ENCODE results near the gene CARS2. TPM values are rescaled to one million over a fixed set of nuclear protein-coding genes. Genes with fewer than 3 reads are reported as not detected.
"Not testable (repeated sequence)": the region's sequence is repeated elsewhere in the genome, so short reads cannot be mapped to it uniquely, and the experiment has no call there.

Gene CARS2
- 68.5 TPM for polyA plus RNA-seq

DNA sequence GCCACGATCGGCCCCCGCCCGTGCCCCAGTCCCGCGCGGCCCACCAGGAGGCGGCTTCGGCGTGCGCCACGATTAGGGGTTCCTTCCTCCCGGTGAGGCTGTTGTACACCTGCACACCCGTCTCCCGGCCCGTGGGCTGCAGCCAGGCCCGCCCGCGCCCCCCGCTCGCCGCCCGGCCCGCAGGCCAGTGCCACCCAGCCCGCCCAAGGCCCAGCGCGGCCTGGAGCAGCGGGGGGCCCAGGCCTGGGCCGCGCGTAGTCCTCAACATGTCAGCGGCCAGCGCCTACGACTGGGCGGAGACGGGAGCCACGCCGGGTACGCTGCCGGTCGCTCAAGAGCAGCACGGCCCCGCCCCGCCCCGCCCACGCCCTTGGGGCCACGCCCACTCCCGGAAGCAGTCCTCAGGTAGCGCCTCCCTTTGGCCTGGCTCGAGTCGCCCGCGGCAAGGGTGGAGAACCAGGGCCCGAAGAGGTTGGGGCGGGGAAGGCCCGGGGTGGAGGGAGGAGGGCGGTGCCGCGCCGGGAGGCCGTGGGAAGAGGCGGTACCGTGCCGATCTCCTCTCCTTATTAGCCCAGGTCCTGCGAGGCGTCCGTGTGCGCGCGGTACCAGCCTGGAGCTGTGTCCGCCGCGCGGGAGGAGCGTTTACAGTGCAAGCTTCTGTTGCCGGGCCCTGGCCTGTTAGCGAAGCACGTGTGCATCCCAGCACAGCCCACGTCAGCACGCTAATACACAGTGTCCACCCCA is at the start of gene CARS2:
Gene CARS2, minus strand, starts transcription at position 291 of the 744 bp plus-strand sequence. Its CDS starts 23 bp downstream, at position 268.
- Mint-ChIP-seq H3K4me3 (peak within 1 kb of the TSS; percentile 52 to 97 (median 95)), H3K9me3 (no peaks in the 10 kb centered on the region), H3K27me3 (no peaks in the 10 kb centered on the region), H3K27ac (peak within 1 kb of the TSS; percentile 79 to 90 (median 88)), H3K36me3 (no peaks in the 10 kb centered on the region), H3K4me1 (peaks cover 17 to 36% (median 31%) of the 10 kb centered on the region in 3 donors)

DNA sequence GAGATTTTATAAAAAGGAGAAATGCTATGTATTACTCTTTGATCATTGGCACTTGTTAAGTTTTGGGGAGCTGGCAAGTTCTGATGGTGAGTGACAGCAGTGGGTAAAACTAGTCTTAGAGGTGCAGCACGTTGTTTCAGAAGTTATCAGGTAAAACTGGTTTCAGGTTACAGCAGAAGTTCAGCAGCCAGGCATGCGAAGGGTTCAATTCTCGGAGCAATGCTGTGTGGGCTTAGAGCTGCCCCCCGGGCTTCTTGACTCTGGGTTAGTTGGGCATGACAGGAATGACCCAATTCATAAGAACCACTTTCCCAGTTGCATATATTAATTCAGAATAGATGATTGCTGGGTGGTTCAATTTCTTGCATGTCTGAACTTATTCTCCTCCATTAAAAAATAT is 42.4 kb upstream of the CARS2 start:
- H3K36me3 Mint-ChIP-seq: peaks cover 2% of the 10 kb centered on the region
- H3K27me3 Mint-ChIP-seq: no peaks in the 10 kb centered on the region
- H3K4me1 Mint-ChIP-seq: no peaks in the 10 kb centered on the region
- H3K4me3 Mint-ChIP-seq: no peak overlapping the region
- peaks cover 8 to 11% (median 9%) of the 10 kb centered on the region in 3 donors for H3K9me3 Mint-ChIP-seq
- H3K27ac Mint-ChIP-seq: no peak overlapping the region

- no peaks in the 10 kb centered on the region for H3K27me3 Mint-ChIP-seq
- H3K36me3 Mint-ChIP-seq: peaks cover 2% of the 10 kb centered on the region
- H3K27ac Mint-ChIP-seq: no peak overlapping the region
- H3K4me1 Mint-ChIP-seq: no peaks in the 10 kb centered on the region
- no peak overlapping the region for H3K4me3 Mint-ChIP-seq
- H3K9me3 Mint-ChIP-seq: peaks cover 7 to 16% (median 13%) of the 10 kb centered on the region in 3 donors
These were observed 40.5 kb upstream of the CARS2 start for GRCh38 chr13:110746438-110746837.

DNA sequence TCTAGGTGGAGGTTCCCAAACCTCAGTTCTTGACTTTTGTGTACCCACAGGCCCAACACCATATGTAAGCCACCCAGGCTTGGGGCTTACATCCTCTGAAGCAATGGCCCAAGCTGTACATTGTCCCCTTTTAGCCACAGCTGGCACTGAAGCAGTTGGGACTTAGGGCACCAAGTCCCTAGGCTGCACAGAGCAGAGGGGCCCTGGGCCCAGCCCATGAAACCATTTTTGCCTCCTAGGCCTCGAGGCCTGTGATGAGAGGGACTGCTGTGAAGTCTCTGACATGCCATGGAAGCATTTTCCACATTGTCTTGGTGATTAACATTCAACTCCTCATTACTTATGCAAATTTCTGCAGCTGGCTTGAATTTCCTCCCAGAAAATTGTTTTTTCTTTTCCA is 37.8 kb upstream of the CARS2 start:
- Mint-ChIP-seq H3K27me3 (no peaks in the 10 kb centered on the region), H3K4me3 (no peak overlapping the region), H3K36me3 (no peaks in the 10 kb centered on the region), H3K4me1 (no peaks in the 10 kb centered on the region), H3K9me3 (peaks cover 3 to 14% (median 13%) of the 10 kb centered on the region in 3 donors), H3K27ac (no peak overlapping the region)

DNA sequence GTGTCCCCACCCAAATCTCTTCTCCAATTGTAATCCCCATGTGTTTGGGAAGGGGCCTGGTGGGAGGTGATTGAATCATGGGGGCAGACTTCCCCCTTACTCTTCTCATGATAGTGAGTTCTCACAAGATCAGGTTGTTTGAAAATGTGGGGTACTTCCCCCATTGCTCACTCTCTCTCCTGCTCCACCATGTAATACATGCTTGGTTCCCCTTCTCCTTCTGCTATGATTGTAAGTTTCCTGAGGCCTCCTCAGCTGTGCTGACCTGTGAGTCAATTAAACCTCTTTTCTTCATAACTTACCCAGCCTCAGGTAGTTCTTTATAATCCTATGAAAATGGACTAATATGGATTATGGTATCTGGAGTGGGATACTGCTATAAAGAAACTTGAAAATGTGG is 31.6 kb upstream of the CARS2 start:
- Mint-ChIP-seq H3K4me3 (no peak overlapping the region), H3K9me3 (peaks cover 0 to 9% (median 2%) of the 10 kb centered on the region in 3 donors), H3K4me1 (no peaks in the 10 kb centered on the region), H3K27me3 (no peaks in the 10 kb centered on the region), H3K27ac (no peak overlapping the region), H3K36me3 (no peaks in the 10 kb centered on the region)

DNA sequence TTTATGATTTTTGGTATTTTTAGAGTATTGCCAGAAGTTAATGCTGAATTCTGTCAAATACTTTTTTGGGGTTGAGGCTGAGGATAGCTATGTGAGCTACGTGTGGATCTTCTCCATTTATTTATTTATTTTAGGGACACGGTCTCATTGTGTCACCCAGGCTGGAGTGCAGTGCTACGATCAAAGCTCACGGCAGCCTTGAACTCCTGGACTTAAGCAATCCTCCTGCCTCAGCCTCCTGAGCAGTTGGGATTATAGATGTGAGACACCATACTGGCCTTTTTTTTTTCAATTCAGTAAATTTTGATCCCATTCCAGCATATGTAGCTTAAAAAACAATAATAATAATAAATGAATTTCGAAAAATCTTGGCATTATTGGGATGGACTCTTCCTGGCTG is 28.6 kb upstream of the CARS2 start:
- Mint-ChIP-seq H3K4me1 (peaks cover 0 to under 1% (median 0%) of the 10 kb centered on the region in 3 donors), H3K27ac (no peak overlapping the region), H3K9me3 (peaks cover 0 to 9% (median 1%) of the 10 kb centered on the region in 3 donors), H3K36me3 (peaks cover 4% of the 10 kb centered on the region), H3K27me3 (no peaks in the 10 kb centered on the region), H3K4me3 (no peak overlapping the region)

GRCh38 chr13:110731072-110731471 is 25.2 kb upstream of the CARS2 start:
- no peak overlapping the region for H3K27ac Mint-ChIP-seq
- peaks cover 4% of the 10 kb centered on the region for H3K36me3 Mint-ChIP-seq
- peaks cover 13 to 20% (median 17%) of the 10 kb centered on the region in 3 donors for H3K4me1 Mint-ChIP-seq
- H3K4me3 Mint-ChIP-seq: peak overlapping the region in 1 of 4 donors; percentile 70
- H3K9me3 Mint-ChIP-seq: no peaks in the 10 kb centered on the region
- H3K27me3 Mint-ChIP-seq: no peaks in the 10 kb centered on the region

DNA sequence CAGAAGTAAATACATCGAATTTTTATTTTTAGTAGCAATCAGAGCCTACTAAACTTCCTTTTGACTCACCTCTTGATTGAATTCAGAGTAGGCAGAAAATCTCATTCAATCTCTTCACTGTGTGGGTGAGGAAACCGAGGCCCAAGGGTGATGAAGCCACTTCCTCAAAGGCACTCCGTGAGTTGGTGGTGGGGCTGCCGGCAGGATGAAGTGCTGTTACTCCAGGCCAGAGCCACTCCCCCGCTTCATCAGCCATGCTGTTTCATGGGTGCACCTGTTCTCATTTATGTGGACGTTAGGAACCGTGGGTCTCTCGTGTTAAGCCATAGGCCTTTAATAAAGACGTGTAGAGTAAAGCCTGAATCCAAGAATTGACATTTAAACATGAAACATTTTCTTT is 20.8 kb upstream of the CARS2 start:
- H3K27ac Mint-ChIP-seq: peak overlapping the region; percentile 51 to 83 (median 67)
- H3K36me3 Mint-ChIP-seq: peaks cover 4% of the 10 kb centered on the region
- H3K4me1 Mint-ChIP-seq: peaks cover 13 to 21% (median 20%) of the 10 kb centered on the region in 3 donors
- H3K9me3 Mint-ChIP-seq: no peaks in the 10 kb centered on the region
- H3K4me3 Mint-ChIP-seq: peak overlapping the region in 3 of 4 donors; percentile 21 to 86 (median 76)
- no peaks in the 10 kb centered on the region for H3K27me3 Mint-ChIP-seq

GRCh38 chr13:110726153-110726552 is 20.2 kb upstream of the CARS2 start:
- H3K4me1 Mint-ChIP-seq: peaks cover 13 to 21% (median 20%) of the 10 kb centered on the region in 3 donors
- peak overlapping the region in 2 of 4 donors; percentile 21 to 86 for H3K4me3 Mint-ChIP-seq

DNA sequence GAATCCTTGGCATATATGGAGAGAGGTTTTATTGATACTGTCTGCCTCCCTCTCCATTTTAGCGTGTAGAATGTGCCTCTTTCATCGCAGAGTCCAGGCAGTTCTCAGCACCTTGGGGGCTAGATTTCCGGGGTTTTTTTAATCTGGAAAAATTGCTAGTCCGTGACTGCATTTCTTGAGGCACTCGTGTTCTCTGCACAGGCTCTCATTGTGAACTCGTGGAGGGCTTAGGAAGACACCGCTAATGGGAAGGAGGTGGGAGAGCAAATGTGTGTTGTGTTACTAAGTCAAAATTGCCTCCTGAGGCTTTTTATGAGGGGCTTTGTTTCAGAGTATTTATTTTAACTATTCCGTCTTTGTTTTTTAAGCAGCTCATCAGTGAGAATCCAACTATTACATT is 17.7 kb upstream of the CARS2 start:
- Mint-ChIP-seq H3K36me3 (no peaks in the 10 kb centered on the region), H3K4me1 (peaks cover 11 to 21% (median 13%) of the 10 kb centered on the region in 3 donors), H3K27ac (peak overlapping the region in 1 of 3 donors; percentile 53), H3K4me3 (no peak overlapping the region), H3K27me3 (no peaks in the 10 kb centered on the region), H3K9me3 (no peaks in the 10 kb centered on the region)

More at GRCh38 chr13:110726153-110726552, 20.2 kb upstream of the CARS2 start:
- H3K27ac Mint-ChIP-seq: peak overlapping the region in 2 of 3 donors; percentile 51 to 83
- not testable (repeated sequence) for H3K9me3 Mint-ChIP-seq, H3K36me3 Mint-ChIP-seq, H3K27me3 Mint-ChIP-seq

DNA sequence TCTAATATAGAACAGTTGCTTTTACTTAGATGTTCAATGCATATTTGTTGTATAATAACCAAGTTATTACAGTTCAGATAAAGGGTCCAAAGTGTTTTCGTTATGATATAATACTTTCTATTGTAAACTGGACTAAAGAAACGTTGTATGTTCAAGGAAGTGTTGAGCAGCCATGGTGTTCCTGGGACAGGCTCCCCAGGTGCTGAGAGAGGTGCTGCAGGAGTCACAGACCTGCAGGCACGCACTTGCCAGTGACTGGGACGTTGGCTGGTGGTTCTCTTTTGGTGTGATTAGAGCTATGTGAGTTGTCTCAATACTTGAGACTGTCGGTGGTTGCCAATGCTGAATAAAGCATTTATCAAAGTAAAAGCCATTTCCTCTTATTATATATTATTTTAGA is 17.1 kb upstream of the CARS2 start:
- H3K27ac Mint-ChIP-seq: no peak overlapping the region
- H3K27me3 Mint-ChIP-seq: no peaks in the 10 kb centered on the region
- H3K36me3 Mint-ChIP-seq: no peaks in the 10 kb centered on the region
- H3K4me1 Mint-ChIP-seq: peaks cover 7 to 21% (median 10%) of the 10 kb centered on the region in 3 donors
- no peak overlapping the region for H3K4me3 Mint-ChIP-seq
- H3K9me3 Mint-ChIP-seq: no peaks in the 10 kb centered on the region

DNA sequence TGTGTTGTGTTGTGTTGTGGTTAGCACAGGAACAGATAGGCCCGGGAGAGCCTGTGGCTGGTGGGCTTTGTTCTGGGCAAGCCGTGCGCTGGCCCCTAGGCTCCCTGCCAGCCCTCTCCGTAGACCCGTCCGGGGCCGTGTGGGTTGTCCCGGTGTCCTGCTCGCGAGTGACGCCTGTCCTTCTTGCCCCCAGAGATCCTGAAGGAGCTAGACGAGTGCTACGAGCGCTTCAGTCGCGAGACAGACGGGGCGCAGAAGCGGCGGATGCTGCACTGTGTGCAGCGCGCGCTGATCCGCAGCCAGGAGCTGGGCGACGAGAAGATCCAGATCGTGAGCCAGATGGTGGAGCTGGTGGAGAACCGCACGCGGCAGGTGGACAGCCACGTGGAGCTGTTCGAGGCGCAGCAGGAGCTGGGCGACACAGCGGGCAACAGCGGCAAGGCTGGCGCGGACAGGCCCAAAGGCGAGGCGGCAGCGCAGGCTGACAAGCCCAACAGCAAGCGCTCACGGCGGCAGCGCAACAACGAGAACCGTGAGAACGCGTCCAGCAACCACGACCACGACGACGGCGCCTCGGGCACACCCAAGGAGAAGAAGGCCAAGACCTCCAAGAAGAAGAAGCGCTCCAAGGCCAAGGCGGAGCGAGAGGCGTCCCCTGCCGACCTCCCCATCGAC is 13.3 kb upstream of the CARS2 start:
- no peaks in the 10 kb centered on the region for H3K9me3 Mint-ChIP-seq
- peaks cover 0 to 21% (median 7%) of the 10 kb centered on the region in 3 donors for H3K4me1 Mint-ChIP-seq
- no peak overlapping the region for H3K4me3 Mint-ChIP-seq
- H3K27me3 Mint-ChIP-seq: no peaks in the 10 kb centered on the region
- no peaks in the 10 kb centered on the region for H3K36me3 Mint-ChIP-seq
- peak overlapping the region in 1 of 3 donors; percentile 39 for H3K27ac Mint-ChIP-seq

GRCh38 chr13:110716247-110716515 is 10.3 kb upstream of the CARS2 start:
- no peaks in the 10 kb centered on the region for H3K27me3 Mint-ChIP-seq
- peak overlapping the region; percentile 97 to 100 (median 98) for H3K4me3 Mint-ChIP-seq
- H3K9me3 Mint-ChIP-seq: no peaks in the 10 kb centered on the region
- H3K4me1 Mint-ChIP-seq: peaks cover 8 to 25% (median 9%) of the 10 kb centered on the region in 3 donors
- peak overlapping the region; percentile 62 to 98 (median 84) for H3K27ac Mint-ChIP-seq
- no peaks in the 10 kb centered on the region for H3K36me3 Mint-ChIP-seq

DNA sequence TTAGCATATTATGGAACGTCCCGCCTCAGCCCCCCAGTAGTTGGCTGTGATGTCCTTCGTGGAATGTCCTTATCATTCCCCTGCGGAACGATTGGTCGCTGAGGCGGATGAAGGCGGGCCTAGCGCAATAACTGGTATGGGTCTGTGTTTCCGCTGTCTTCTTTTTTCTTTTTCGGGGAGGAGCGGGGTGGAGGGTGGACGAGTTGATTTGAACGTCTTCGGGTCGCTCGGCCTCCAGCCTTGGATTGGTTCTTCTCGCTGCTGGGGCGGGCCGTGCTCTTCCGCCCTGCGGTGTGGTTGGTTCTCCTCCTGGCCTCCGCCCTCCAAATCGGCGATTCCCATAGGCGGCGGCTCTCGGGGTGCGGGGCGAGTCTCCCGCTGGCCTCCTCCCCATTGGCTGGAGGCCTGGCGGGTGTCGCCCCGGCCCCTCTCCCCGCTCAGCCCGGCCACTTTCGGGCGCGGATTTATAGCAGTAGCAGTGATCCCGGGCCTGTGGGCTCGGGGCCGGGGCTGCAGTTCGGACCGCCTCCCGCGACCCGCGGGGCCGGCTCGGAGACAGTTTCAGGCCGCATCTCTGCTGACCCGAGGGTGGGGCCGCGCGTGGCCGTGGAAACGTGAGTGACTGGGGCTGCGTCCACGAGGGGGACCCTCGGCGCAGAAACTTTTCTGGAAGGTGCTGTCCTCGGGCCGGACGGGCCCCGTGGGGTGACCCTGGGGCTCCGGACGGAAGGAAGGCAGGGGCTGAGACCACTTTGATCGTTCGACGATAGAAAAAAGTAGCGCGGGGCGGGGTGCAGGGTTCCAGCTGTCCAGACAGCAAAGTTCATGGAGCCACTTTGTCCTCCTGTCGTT is 9.7 kb upstream of the CARS2 start:
- Mint-ChIP-seq H3K27ac (peak overlapping the region; percentile 98 to 99 (median 98)), H3K27me3 (no peaks in the 10 kb centered on the region), H3K4me1 (peaks cover 8 to 26% (median 9%) of the 10 kb centered on the region in 3 donors), H3K9me3 (no peaks in the 10 kb centered on the region), H3K36me3 (no peaks in the 10 kb centered on the region), H3K4me3 (peak overlapping the region; percentile 97 to 100 (median 98))

Measured in IgD-negative memory B cell (primary cell).